Gastroesophageal sphincter (tissue), 3 donors: Measurements from ENCODE around the gene MIR17HG.

Experiments
- POLR2A ChIP-seq, 2 donors: fragments of 450-650 bp; IDR thresholded peaks; one replicate each; pipeline ENCODE4 v1.6.1; 2017; ENCODE audit warnings: antibody characterized with exemption in 2 of 2, mild to moderate bottlenecking in 2 of 2, moderate library complexity in 1 of 2
- POLR2AphosphoS5 ChIP-seq: sonication (generic); formaldehyde crosslinking; IDR thresholded peaks from one replicate; pipeline ENCODE4 v1.6.1; 2017; ENCODE audit warnings: antibody characterized with exemption
- TF ChIP-seq, protein P1 (sequence below), 4 experiments: fragments of 200-600 bp in 2 of 4; fragments of 450-650 bp in 2 of 4; sonication (generic) in 1 of 4; IDR thresholded peaks; one replicate each; pipeline ENCODE4 v1.5.1; 2017 to 2019; ENCODE audit warnings: antibody characterized with exemption in 4 of 4, mild to moderate bottlenecking in 2 of 4, moderate library complexity in 2 of 4

- TF ChIP-seq, protein P1, sequence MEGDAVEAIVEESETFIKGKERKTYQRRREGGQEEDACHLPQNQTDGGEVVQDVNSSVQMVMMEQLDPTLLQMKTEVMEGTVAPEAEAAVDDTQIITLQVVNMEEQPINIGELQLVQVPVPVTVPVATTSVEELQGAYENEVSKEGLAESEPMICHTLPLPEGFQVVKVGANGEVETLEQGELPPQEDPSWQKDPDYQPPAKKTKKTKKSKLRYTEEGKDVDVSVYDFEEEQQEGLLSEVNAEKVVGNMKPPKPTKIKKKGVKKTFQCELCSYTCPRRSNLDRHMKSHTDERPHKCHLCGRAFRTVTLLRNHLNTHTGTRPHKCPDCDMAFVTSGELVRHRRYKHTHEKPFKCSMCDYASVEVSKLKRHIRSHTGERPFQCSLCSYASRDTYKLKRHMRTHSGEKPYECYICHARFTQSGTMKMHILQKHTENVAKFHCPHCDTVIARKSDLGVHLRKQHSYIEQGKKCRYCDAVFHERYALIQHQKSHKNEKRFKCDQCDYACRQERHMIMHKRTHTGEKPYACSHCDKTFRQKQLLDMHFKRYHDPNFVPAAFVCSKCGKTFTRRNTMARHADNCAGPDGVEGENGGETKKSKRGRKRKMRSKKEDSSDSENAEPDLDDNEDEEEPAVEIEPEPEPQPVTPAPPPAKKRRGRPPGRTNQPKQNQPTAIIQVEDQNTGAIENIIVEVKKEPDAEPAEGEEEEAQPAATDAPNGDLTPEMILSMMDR (IDR thresholded peaks at IDR 0.05) = no peak
- TF ChIP-seq POLR2AphosphoS5 (no peak), POLR2A (IDR thresholded peaks at IDR 0.05) (no peak)
These were observed 6.0 kb downstream of the MIR17HG start for GRCh38 chr13:91353494-91353893.
